Amniotic stem cell (primary cell): ENCODE data around the gene TP53BP1.
A peak's percentile ranks its signal among the peaks of the same experiment; 100 is the strongest.

Experiments
- DNase-seq: peaks from one replicate; lab custom pipeline; 2025; lab: John Stamatoyannopoulos, UW

The TP53BP1 gene

DNA sequence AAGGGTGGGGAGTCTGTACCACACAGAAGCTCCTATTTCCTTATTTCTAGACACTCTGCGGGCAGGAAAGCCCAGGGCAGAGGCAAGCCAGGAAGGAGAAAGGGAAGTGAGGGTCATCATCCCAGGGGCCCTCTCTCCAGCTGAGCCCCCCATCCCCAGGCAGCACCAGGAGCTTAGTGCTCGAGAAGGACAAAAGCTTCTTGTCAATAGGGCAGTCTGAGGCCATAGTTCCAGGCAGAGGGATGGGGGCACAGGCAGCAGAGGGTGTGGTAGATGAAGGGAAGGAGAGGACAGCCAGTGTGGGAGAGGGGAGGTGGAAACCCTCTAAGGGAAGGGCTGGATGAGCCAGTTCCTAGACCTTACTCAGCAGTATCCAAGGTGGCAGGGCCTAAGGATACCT is 27.2 kb upstream of the TP53BP1 start:
- DNase-seq, result no peak

DNA sequence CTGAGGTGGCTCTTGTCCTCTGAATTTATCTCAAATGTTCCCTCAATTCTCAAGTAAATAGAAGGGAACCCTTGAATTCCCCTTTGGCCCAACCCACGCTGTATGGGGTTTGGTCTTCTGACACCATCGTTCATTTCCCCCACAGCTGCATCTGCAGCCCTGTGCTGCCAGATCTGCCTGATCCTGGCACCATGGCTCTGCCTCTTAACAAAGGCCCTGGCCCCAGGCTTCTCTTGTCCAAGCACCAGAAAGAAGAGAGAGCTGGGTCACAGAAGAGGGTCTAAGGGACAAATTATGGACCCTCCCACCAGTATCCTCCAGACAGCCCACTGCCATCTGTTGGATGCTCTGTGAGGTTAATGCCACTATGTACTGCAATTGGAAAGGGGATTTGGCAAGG is 26.2 kb upstream of the TP53BP1 start:
- DNase-seq, result no peak

DNA sequence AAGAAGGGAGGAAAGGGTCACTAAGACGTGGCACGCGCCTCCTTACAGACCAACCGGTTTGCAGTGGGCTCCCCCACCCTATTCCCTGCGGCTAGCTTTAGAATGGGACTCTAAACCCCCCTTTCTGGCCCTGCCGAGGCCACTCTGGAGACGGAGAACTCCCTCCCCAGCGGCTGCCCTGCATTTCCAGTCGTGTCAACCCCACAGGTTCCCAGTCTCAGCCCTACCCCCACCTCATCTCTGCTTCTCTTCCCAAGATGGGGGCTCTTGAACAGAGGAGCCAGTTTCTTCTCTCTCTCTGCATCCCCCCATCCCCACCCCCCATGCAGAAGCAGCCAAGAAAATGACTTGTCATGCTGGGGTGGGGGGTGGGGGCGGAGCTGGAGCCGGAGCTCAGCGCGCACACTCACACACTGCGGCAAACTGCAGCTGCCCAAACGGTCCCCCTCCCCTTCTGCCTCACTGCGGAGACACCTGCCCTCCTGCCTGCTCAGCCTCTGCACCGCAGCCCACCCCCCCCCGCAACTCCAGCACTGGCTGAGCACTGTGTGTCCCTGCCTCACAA is 25.3 kb upstream of the TP53BP1 start:
- DNase-seq, result no peak

DNA sequence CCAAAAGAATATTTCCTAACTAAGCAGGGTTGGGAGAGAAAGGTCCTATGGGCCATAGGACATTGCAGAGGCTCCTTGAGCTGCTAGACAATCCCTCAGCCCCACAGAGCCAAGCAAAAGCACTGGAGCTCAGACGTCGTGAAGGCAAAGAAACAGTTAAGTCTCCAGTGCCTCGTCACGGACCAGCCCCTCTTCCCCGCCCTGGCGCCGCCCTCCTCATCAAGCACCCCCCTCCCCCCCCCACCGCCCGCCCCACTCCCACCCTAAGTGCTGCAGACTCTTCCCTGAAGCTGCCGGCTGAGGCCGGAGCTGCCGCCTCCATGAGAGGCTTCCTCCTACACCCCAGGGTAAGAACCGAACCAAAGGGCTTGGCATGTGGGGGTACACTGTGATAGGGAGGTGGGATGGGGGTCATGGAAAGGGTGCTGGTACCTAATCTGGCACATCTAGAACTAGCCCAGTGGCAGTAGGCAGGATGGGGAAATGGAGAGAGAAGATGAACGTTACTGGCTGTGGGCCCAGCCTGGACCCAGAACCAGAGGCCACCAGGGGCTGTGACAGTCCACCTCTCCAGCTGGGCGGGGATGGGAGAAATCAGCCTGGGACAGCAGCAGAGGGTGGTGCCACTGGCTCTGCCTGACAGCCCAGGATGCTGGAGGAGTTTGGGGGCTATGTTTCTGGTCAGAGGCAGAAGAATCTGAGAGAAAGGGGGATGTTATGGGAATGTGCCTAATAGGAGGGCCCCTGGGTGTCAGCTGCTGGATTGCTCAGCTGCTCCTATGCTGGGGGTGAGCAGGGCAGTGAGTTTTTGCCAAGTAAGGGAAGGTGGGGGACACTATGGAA is 24.6 kb upstream of the TP53BP1 start, which contains the start of gene MAP1A:
Gene MAP1A, plus strand, starts transcription at position 255 of the 843 bp plus-strand sequence. CDS start 3,866 bp downstream, outside the sequence.
- no peak for DNase-seq

DNA sequence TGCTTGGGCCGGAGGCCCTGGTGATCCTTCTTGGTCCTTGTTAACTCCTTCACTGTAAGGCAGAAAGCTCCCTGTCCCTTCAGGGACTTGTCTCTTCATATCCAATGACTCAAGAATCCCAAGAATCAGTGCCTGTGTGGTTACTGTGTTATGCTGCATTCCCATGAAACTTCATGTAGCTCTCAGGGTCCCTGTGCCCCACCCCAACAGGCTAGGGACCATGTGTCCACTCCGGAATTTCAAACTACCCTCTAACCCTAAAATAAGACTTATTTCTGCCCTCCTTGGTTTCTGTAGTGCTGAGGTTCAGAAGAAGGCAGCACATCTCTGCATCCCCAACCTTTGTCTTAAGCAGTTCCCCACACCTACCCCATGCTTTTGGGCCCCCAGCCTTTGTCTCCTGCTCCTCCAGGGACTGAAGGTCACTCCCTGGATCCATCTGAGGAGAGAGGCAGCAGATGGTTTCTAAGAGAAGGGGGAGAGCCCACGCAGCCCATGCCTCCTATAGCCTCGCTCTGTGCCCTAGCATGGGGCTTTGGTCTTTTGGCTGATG is 23.9 kb upstream of the TP53BP1 start:
- DNase-seq, result no peak

DNA sequence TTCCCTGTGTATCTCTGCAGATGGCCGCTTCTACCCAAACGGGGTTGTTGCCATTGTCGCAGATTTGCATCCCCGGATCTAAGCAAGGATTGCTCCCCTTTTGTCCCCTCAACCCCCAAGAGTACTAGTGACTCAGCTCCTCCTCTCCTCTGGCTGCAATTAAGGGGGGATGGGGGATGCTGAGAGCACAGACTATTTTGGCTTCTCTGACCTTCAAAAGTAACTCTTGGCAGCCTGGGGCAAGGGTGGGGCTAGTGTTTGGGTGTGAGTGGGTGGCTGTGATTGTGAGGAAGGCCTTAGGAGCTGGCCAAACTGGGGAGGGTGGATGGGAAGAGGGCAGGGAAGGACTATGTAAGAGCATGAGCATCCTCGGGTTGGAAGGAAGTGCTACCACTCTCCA is 23.2 kb upstream of the TP53BP1 start:
- DNase-seq, result no peak

DNA sequence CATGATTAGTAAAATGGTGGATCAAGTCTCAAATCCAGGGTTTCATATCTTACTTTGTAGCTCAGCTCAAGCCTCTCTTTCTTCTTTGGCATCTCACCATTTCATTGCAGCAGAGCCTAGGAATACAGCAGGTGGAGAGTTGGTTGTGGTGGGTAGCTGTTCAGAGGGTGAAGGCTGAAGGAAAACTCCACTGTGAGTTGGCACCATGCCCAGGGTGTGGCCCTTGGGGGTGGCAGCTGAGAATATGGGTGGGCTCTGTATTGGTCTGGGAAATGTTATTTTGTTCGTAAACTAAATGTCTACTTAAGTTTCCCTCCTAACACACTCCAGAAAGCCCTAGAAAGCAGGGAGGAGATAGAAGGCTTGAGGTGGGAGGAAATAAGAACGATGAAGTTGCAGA is 22.8 kb upstream of the TP53BP1 start:
- DNase-seq, result no peak

DNA sequence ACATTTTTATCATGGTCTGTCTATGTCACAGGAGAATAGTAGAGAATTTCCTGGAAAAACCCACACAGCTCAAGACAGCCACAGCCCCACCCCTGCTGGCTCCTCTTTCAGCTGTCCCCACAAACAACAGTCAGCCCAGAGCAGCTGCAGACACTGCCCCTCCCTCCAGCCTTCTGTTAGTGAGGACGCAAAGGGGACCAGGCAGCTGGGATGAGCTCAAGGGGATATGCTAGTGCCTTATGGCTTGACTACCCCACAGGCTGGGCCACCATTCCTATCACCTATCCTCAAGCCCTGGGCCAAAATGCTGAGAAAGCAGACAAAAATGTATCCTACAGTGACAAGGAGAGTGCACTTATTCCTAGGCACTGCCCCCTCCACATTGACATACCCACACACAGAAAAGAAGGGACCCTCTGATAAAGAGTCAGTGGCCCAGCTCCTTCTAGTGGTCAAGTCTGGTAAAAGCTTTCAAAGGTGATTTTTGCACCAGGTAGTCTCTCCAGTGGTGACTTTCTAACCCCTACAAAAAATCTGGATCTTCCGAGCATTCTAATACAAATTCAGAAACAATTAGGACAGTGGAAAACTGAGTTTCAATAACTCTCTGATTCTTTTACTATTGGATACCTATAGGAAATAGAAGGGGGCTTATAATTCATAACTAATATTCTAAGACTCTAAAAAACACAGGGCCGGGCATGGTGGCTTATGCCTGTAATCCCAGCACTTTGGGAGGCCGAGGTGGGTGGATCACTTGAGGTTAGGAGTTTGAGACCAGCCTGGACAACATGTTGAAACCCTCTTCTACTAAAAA is 21.5 kb upstream of the TP53BP1 start:
- DNase-seq, result no peak

- DNase-seq, result no peak
Observed at GRCh38 chr15:43513550-43513949, 20.6 kb upstream of the TP53BP1 start.

- DNase-seq, result no peak
Observed at GRCh38 chr15:43511012-43511885, 18.3 kb upstream of the TP53BP1 start.

DNA sequence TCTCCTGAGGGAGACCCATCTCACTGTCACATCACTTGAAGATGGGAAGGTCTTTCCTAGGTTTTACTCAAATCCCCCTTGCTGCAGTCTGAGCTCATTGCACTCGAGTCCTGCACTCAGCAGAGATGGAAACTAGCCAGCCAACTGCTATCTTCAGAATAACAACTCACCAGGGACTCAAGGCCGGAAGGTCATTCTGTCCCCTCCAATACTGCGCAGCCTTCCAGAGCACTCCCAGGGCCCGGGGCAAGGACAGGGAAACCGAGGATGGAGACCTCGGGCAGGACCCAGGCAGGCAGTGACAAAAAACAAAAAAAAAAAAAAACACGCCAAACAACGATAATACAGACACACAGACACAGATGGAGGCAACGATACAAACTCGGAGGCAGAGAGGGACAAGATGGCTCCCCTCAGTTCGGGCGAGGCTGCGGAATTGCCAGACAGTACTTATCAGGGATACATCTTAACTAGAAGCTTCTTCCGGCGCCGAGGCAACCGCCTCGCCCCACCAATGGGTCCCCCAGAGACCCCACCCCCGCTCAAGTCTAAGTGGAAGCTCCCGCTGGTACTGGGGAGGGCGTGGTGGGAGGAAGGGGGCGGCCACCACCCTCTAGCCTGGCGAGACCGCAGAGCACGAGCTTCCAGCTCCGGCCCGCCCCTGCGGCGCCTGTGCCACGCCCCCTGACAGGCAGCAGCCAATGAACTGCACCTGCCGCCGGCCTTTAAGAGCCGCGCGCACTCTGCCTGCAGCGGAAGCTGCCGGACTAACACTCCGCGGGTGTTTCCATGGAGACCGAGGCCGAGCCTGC is 17.4 kb upstream of the TP53BP1 start:
- DNase-seq, result peak; percentile 87

- no peak for DNase-seq
Observed at GRCh38 chr15:43509660-43510199, 16.8 kb upstream of the TP53BP1 start.

DNA sequence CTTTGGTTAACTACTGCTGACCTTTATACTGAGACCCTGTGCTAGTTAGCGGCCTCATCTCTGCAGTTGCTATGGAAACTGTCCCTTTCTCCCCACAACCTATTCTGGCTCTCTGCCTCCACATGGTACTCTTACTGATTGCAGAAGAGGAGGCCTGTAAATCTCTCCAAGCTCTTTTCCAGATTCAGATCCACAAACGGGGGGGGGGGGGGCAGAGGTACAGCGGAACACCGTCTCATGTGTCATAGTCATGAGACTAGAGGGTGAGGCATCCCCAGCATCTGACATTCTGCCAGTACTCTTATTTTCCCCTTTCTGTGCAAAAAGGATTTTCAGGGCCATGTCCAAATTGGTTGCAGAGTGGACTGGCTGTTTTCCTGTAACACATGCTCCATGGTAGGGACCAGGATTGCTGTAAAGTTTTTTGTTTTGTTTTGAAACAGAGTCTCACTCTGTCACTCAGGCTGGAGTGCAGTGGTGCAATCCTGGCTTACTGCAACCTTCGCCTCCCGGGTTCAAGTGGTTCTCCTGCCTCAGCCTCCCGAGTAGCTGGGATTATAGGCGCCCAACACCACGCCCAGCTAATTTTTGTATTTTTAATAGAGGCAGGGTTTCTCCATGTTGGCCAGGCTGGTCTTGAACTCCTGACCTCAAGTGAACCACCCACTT is 16.2 kb upstream of the TP53BP1 start:
- no peak for DNase-seq

DNA sequence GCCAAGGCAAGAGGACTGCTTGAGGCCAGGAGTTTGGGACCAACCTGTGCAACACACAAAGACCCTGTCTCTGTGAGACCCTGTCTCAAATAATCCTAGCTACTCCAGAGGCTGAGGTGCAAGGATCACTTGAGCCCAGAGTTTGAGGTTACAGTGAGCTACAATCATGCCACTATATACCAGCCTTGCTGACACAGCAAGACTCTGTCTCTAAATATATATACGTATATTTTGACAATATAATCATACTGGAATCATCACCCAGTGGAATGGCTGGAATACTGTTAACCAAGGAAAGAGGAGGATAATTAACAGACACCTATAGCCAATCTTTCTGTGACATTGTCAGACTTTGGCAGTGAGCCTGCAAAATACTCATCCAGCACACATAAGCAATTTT is 15.5 kb upstream of the TP53BP1 start:
- DNase-seq, result no peak

DNA sequence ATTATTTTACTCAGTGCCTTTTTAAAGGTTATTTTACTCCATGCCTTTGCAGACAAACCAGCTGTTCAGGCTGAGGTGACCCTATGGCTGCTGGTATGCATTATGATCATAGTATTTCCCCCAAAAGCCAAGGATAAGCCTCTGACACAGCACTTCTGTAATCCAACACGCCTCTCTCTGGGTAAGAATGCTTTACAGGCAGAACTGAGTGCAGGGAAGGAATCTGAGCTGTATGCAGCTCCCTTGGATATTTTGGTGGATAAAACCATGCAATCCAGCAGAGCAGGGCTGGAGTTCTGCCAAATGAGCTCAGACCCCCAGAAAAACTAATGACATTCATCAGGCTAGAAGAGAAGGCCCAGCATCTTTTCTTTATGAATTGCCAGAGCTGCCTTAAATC is 12.8 kb upstream of the TP53BP1 start:
- no peak for DNase-seq

DNA sequence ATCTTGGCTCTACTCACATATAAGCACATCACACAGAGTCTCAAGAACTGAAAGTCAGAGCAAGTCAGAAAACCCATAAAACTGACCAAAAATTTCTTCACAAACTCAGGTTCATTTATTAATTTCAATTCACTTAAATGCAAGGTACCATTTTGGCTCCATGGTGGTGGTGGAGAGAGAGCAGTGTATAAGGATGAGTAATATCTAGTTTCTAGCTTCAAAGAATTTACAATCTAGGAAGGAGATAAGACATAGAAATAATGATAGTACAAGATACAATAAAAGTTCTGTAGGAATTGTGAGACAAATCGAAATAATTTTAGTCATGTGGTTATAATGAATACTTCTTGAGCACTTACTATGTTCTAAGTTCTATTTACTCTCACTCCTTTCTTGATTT is 6.7 kb upstream of the TP53BP1 start:
- no peak for DNase-seq

GRCh38 chr15:43498990-43499389 is 6.0 kb upstream of the TP53BP1 start:
- no peak for DNase-seq

DNA sequence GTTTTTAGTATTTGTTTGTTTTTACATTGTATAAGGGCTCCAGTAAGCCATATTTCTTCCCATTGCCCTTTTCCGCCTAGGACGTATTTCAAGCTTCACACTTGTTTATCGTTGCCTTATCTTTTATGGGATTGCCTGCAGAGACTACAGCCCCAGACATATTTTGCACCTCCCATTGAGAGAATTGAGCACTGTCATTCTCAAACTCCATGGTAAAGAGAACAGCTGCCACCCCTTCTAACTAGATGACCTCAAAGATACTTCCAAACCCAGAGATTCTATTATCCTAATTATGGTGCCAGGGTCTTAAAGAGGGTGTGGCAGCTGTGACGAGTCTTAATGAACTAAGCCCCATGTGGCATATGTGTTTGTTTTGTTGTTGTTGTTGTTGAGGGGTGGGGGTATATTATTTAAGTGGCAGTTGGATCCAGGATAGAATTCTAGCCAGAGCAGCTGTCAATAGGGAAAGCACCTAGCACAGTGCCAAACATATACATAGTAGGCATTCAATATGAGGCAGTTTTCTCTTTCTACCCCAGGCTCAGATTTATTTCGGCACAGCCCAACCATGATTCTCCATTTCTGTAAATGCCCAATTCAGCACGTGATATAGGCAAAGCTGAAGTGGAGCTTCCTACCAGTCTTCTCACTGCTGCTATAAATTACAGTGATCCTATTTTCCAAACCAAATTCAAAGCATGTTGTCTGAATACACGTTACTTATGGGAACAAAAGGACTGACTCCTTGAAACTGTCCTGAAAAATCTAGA is 932 bp upstream of the TP53BP1 start:
- no peak for DNase-seq

GRCh38 chr15:43492266-43492665 is 690 bp downstream of the TP53BP1 start:
- no peak for DNase-seq
